ENCODE measurements around the gene NEK10.

The NEK10 gene

DNA sequence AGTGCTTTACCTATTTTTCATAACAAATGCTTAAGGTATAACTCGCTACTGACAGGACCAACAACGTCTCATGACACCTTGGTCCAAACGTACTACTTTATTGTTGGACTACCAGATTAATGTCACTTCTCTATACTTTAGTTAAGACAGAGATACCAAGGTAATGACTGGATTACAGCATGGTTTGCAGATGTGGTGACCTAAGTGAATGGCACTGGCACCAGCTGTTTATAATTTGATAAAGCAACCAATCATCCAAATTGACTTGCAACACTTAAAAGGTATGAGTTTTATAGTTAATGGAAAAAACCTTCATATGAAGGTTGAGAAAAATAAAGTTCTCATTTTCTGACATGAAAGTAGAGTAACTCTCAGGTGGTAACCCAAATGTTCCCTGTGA lies 209.0 kb downstream of the NEK10 start:
- no peak for DNase-seq

DNA sequence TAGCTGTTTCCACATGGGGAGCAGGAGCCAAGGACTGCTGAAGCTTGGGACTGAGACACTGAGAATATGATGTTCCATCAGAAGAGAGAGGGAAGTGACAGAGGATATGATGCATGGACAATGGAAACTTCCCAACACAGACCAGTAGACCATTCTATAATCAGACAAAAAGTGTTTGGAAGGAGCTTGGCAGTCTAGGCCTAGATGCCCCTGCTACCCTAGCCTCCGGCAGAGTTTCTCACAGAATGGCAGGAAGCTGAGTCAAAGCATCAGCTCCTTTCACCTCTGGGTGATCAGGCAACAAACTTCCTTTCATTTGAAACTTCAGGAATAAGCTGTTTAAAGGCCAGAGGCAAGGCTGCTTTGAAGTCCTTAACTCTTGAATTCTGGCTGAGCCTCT lies 222.0 kb downstream of the NEK10 start:
- DNase-seq, result no peak

DNA sequence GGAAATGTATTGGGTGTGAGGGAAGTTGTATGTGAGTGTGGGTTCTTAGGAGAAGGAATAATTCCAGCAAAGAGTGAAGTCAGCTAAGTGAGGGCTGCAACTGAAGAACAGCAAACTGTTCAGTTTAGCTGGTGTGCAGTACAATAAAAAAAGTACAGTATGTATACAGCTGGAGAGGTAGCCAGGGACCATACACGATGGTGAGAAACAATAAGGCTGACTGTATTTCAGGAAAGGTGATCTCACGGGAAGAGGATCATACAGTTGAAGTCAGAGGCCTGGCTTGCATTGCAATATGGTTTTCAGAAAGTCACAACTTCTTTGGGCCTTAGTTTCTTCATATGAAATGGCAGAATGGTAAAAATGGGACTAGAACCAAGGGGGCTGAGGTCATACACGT lies 222.4 kb downstream of the NEK10 start:
- no peak for DNase-seq

DNA sequence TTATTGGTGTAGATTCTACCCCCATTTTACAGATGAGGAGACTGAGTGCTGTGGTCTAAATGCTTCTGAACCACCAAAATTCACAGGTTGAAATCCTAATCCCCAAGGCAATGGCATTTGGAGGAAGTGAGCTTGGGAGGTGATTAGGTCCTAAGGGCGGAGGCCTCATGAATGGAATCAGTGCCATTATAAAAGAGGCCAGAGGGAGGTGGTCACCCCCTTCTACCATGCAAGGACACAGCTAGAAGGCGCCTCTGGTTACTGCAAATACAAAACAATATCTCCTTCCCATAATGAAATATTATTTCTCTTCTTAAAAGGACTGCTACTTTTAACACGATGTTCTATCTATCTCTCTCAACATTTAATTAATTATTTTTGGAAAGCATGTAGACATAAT lies 223.5 kb downstream of the NEK10 start:
- no peak for DNase-seq

- DNase-seq, result no peak
These were observed 227.5 kb downstream of the NEK10 start for GRCh38 chr3:27141668-27142067.

DNA sequence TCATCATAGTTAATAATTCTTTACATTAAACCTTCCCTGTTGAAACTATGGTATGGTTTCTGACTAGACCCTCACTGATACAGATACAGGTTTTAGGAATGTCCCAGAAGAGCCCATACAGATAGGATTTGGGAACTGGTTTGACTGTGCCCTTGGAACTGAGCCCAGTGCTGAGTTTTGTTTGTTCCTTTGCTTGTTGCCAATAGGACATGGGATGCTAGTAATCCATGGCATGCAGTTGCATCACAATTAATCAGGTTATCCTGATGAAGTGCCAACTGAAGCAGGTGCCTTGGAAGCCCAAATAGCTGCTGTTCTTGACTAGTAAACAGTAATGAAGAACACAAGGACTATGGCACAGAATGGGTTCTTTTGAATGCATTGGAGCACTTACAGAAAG lies 230.6 kb downstream of the NEK10 start:
- DNase-seq, result no peak

DNA sequence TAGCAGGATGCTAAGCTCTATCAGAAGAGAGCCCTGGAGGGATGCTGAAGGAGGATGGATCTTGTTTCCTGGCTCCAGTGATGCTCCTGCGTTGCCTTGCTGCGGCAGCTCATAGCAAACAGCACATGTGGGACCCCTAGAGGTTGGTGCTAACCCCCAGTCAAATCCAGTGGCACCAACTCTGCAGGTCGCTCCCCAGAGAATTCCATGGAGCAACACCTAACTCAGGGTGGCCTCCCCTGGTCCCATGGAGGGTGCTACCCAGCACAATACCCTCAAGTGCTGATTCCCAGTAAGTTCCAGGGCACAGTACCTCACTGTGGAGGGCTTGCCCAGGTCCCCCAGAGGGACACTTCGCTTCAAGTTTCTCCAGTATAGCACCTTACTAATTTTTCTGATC lies 231.2 kb downstream of the NEK10 start:
- DNase-seq, result no peak

DNA sequence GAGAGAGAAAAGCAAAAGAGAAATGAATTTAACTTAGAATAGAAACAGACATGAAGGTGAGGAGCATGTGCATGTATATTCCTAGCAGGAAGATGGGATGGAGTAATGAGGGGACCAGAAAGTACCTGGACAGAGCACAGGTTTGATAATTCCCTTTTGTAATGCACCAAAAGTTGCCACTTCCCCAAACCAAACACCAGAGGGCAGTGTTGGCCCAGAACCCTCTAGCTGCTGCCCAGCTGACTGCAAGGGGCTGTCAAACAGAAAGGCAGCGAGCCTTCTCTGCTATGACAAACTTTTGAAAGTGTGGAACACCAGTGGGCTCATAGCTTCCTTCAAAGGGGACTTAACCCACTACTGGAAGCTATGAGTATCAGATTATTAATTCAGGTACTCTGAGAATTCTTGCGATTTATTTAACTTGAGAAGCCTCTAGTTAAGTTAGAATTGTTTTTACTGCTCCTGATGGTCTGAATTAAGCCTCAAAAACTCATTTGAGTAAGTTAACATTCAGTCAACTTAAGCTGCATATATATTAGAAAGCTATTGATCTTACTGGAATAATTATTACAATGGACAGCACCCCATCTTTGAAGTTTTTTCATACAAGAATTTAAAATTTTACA lies 234.9 kb downstream of the NEK10 start:
- DNase-seq, result peak; percentile 40 to 60

GRCh38 chr3:27133060-27133459 lies 236.1 kb downstream of the NEK10 start:
- no peak for DNase-seq

DNA sequence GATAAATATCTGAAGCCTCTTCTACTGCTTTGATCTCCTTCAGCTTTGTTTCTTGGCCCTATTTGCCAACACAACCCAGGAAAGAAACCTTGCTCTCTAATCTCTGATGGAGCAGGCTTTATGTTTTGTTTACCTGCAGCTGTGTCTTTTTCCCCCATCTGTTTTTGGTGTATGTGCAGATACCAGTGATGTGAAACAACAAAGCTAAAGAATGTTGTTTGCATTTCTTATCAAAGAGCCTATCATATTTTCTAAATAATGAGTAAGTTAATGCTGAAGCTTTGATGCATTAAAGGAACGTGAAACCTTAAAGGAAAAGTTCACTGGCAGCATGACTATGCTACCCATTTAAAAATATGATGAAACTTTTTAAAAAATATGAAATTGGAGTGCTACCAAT lies 238.4 kb downstream of the NEK10 start:
- DNase-seq, result no peak

- DNase-seq, result no peak
These were observed 241.3 kb downstream of the NEK10 start for GRCh38 chr3:27127879-27128278.

DNA sequence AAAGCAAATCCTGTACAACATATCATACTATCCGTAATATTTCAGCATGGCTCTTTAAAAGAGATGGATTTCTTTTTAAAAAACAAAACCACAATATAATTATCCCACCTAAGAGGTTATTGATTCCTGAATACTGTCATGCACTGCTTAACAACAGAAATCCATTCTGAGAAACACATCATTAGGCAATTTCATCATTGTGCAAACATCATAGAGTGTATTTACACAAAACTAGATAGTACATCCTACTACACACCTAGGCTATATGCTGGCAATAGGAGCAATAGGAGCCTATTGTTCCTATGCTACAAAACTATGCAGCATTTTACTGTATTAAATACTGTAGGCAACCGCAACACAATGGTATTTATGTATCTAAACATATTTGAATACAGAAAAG lies 242.0 kb downstream of the NEK10 start:
- DNase-seq, result no peak

DNA sequence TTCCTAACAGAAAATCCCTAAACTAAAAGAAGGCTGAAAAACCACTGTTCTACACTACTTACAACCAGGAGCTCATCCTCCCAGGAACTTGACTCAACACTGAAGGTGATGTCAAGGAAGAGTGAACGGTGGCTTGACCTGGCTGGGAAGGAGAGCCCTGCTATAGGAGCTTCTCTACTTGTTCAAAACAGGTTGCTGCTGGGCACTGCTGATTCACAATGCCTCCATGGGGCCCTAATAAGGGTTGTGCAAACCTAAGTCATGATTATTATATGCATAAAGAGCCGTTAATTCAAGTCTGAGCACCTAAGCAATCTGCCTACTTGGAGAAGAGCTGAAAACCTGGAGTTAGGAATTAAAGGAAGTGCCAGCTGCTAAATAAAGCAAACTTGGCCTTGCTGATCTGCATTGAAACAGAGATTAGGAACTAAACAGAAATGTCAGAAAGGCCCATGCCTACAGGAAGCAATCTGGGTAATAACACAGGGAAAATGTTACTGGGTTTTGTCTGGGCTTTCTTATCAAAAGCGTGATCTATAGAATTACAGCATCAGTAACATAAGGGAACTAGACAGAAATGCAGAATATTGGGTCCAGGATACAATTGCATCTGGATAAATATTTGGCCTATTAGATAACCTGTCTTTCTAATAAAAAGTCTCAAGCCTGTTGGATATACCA lies 243.2 kb downstream of the NEK10 start:
- DNase-seq, result no peak

DNA sequence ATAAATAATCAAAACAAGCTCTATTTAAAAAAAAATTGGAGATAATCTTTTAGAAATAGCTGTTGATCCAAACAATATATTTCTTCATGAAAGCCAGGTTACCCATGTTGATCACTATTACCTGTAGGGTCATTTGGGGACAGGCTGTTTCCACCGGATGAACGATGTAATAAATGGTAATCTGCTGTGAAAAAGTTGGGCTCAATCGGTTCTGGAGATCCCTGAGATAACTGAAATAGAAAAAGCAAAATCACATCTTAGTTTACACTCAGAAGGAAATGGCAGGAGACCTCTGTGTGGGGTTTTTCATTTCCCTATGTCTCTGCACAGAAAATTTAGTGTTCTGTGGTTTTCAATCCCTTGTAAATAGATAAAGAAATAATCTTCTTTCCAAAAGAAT lies 249.5 kb downstream of the NEK10 start:
- DNase-seq, result no peak

GRCh38 chr3:27115352-27115751 lies 253.8 kb downstream of the NEK10 start:
- DNase-seq, result no peak

DNA sequence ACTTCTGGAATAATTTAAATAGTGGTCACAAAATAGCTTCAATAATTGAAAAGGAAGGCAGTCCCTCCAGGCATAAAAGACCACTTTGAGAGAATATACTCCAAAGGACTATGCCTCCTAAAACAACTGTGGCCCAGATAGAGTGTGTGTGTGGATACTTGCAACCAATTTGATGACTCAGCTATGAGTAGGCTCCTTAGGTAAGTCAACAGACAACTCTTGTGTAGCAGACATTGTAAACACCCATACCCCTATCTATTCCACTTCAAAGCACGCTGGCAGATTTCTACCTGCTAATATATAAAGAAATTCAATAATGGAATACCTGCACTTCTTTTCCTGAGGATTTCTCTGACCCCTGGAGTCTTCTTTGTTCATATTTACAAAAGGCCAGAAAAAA lies 254.5 kb downstream of the NEK10 start:
- DNase-seq, result no peak

DNA sequence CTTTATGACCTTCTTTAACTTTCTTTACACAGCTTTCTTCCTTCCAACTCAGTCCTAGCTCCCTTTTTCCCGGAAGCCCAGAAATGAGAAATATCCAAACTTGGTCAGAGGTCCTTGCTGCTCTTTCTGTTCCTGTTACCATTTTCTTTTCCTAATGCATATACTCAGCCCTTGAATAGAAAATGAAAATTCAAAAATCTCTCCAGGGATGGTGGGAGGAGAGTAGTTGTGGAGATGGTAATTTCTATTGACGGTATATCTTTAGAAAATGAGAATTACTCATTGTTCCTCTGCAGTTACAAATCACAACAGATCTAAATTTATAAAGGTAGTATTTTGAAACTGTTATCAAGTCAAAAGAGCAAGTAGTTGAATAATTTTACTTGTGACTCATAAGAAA lies 255.1 kb downstream of the NEK10 start:
- DNase-seq, result no peak

DNA sequence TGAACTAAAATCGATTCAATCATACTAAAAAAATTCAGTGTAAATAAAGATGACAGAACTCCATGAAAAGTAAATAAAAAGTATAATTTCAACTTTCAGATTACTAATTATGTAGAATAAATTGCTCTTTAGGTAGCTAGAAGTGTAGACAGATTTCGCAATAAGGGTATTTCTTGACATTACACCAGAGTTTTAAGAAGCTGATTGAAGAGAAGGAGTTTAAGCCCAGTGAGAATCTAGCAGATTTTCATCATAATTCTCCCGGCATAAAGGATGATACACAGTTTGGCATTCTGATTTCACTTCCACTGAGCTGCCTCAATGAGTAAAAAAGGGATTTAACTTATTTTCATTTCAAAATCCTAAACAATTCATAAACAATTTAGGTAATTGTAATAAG lies 259.2 kb downstream of the NEK10 start:
- DNase-seq, result no peak

- no peak for DNase-seq
These were observed 260.9 kb downstream of the NEK10 start for GRCh38 chr3:27108322-27108721.

DNA sequence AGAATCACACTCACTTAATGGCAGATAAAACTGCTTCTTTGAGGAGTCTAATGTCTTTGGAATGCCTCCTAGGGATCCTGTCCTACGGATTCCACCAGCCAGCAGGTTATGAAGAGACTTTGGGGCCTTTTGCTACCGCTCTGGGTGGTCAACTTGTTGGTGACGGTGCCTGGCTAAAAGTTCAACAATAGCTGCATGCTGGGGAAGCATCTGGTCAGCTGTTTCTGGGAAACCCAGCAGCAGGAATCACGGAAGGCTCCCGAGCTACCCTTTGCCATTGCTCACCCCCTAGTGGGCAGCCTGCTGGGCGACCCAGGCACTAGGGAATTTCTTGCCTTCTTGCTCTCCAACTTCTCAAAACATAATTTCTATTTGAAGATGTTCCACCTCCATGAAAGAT lies 263.3 kb downstream of the NEK10 start:
- DNase-seq, result no peak

DNA sequence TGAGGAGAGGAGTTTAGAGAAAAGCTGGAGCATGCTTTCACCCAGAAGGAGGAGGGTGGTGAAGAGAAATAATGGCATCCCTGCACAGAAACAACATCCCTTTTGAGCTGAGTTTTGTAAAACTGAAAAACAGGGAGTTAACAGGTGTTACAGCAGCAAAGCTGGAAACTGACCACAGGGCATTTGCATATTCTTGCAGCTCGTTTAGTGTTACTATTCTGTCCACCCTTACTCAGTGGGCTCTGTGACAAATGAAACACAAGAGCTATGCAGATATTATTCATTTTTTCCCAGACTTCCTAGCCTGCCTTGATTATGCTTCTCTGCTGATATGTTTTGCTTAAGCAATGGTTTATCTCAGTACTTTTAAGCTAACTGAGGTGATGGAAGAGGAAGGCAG lies 272.0 kb downstream of the NEK10 start:
- no peak for DNase-seq

GRCh38 chr3:27095553-27096222 lies 273.5 kb downstream of the NEK10 start:
- no peak for DNase-seq

- DNase-seq, result no peak
These were observed 274.5 kb downstream of the NEK10 start for GRCh38 chr3:27094721-27095120.

GRCh38 chr3:27093771-27094170 lies 275.4 kb downstream of the NEK10 start:
- DNase-seq, result no peak
